Neural crest cell (in vitro differentiated cells): ENCODE data around the gene CREB5. TPM values are rescaled to one million over a fixed set of nuclear protein-coding genes. Genes with fewer than 3 reads are reported as not detected.
A peak's percentile ranks its signal among the peaks of the same experiment; 100 is the strongest.

Experiments used
- DNase-seq: peaks from one replicate; pipeline ENCODE4 v3.0.0; 2021; ENCODE audit warnings: low read depth, mixed read lengths, low spot score
- H3K27ac Mint-ChIP-seq: one replicate; pipeline ENCODE4 v1.8.0; 2021; ENCODE audit warnings: mild to moderate bottlenecking, mixed read lengths; ENCODE audit not compliant: unreplicated experiment
- H3K27me3 Mint-ChIP-seq: 2 replicates; pipeline ENCODE4 v1.8.0; 2021; ENCODE audit warnings: low read depth, mild to moderate bottlenecking, mixed read lengths
- H3K36me3 Mint-ChIP-seq: 2 replicates; pipeline ENCODE4 v1.8.0; 2021; ENCODE audit warnings: low read depth, mild to moderate bottlenecking, mixed read lengths
- H3K4me1 Mint-ChIP-seq: 2 replicates; pipeline ENCODE4 v1.8.0; 2021; ENCODE audit warnings: mixed read lengths
- H3K4me3 Mint-ChIP-seq: one replicate; pipeline ENCODE4 v1.8.0; 2021; ENCODE audit warnings: mild to moderate bottlenecking, mixed read lengths
- H3K9me3 Mint-ChIP-seq: 2 replicates; pipeline ENCODE4 v1.8.0; 2021; ENCODE audit warnings: mixed read lengths
- CTCF ChIP-seq: fragments of 200-600 bp; sonication (generic); conservative IDR thresholded peaks from 2 replicates; pipeline ENCODE4 v1.5.0; 2021; ENCODE audit warnings: antibody characterized with exemption, mild to moderate bottlenecking
- total RNA-seq: library from RNA; stranded (reverse); gene quantifications from 2 replicates; pipeline ENCODE4 v1.2.1, GENCODE V29; 2021

Gene CREB5
- total RNA-seq, 1 donor from 2014 or later, result 8.3 TPM

GRCh38 chr7:28724563-28724962 lies 312.2 kb downstream of the CREB5 start:
- Mint-ChIP-seq H3K27me3 (no peaks in the 10 kb centered on the region), H3K9me3 (no peaks in the 10 kb centered on the region), H3K4me1 (peaks cover 39% of the 10 kb centered on the region), H3K27ac (no peak overlapping the region), H3K36me3 (no peaks in the 10 kb centered on the region), H3K4me3 (no peak overlapping the region)
- no peak for DNase-seq
- no peak for TF ChIP-seq CTCF

DNA sequence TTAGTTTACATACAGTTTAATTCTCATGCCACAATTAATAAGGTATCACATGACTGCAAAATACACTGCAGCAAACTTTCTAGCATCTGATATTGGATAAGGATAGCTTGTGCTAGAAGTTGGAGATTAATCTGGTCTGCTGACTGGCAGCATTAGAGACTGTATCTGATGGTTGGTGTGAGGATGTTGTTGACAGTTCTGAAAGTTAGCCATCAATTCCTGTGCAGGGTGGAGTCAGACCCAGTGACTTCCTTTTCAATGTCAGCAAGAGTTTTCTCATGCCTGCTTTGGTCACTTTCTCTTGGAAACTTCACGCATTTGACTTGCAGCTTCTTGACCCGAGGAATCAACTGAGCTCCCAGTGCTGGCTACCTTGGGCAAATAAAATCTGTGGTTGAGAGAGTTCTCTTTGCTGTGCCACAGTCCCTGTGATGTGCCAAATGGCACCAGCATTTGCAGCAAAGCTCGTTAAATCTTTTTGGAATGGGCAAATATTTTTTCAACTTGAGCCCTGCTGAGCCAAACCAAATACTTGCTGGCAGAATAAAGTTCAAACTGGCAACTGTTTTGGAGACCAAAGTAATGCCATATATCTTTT lies 312.8 kb downstream of the CREB5 start:
- Mint-ChIP-seq H3K9me3 (no peaks in the 10 kb centered on the region), H3K4me1 (peaks cover 45% of the 10 kb centered on the region), H3K4me3 (no peak overlapping the region), H3K36me3 (no peaks in the 10 kb centered on the region), H3K27ac (no peak overlapping the region), H3K27me3 (no peaks in the 10 kb centered on the region)
- TF ChIP-seq CTCF, result no peak
- no peak for DNase-seq

DNA sequence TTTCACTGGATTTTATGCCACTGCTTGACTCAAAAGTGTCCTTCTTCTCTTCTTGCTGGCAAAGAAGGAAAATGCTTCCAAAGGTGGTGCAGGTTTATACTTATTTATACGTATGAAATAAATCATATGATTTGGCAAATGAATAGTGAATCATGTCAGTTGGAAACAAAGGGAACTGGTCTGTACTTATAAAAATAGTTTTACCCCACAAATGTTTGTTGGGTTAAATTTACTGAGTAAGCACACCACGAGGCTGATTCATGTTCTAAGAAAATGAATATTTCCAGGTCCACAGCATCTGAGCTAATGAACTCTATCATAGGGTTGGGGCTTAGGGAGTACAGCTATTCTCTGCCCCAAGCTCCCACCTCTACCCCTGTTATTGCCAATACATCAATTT lies 313.6 kb downstream of the CREB5 start:
- no peak overlapping the region for H3K4me3 Mint-ChIP-seq
- no peaks in the 10 kb centered on the region for H3K27me3 Mint-ChIP-seq
- H3K36me3 Mint-ChIP-seq, result no peaks in the 10 kb centered on the region
- peaks cover 47% of the 10 kb centered on the region for H3K4me1 Mint-ChIP-seq
- no peaks in the 10 kb centered on the region for H3K9me3 Mint-ChIP-seq
- DNase-seq, result no peak
- no peak overlapping the region for H3K27ac Mint-ChIP-seq
- TF ChIP-seq CTCF, result no peak

- H3K27me3 Mint-ChIP-seq, result no peaks in the 10 kb centered on the region
- H3K4me3 Mint-ChIP-seq, result no peak overlapping the region
- H3K36me3 Mint-ChIP-seq, result no peaks in the 10 kb centered on the region
- no peak for TF ChIP-seq CTCF
- peak overlapping the region; percentile 38 for H3K27ac Mint-ChIP-seq
- H3K9me3 Mint-ChIP-seq, result no peaks in the 10 kb centered on the region
- peaks cover 47% of the 10 kb centered on the region for H3K4me1 Mint-ChIP-seq
- DNase-seq, result no peak
Measured at GRCh38 chr7:28726555-28726954, 314.2 kb downstream of the CREB5 start.

GRCh38 chr7:28729281-28729680 lies 317.0 kb downstream of the CREB5 start:
- Mint-ChIP-seq H3K4me3 (no peak overlapping the region), H3K4me1 (peaks cover 47% of the 10 kb centered on the region), H3K9me3 (no peaks in the 10 kb centered on the region), H3K27ac (no peak overlapping the region), H3K36me3 (no peaks in the 10 kb centered on the region), H3K27me3 (no peaks in the 10 kb centered on the region)
- TF ChIP-seq CTCF, result no peak
- no peak for DNase-seq
